ENCODE results near the gene KCNMB2.

Gene KCNMB2

GRCh38 chr3:178845420-178846118, 309.3 kb downstream of the KCNMB2 start:
- H3K4me2 ChIP-seq (ENCODE audit: low read length): no peak overlapping the region
- H3K9me2 ChIP-seq (replicated peaks; ENCODE audit: control insufficient read depth, low read length): no peaks in the 10 kb centered on the region; the same call in 1 of the 2 replicates
- H3K79me2 ChIP-seq (ENCODE audit: control insufficient read depth, low read length): no peaks in the 10 kb centered on the region
- no peak overlapping the region for H3K27ac ChIP-seq (ENCODE audit: low read depth, low read length)
- H4K20me1 ChIP-seq (ENCODE audit: control insufficient read depth, insufficient read depth, low read depth, low read length): no peaks in the 10 kb centered on the region
- no peaks in the 10 kb centered on the region for H3K36me3 ChIP-seq (ENCODE audit: control insufficient read depth, low read length)
- H3K27me3 ChIP-seq (ENCODE audit: control insufficient read depth, low read length): no peaks in the 10 kb centered on the region
- H3K9me3 ChIP-seq (ENCODE audit: control insufficient read depth, insufficient read depth, low read length): peaks cover 6% of the 10 kb centered on the region
- TF ChIP-seq CTCF (IDR thresholded peaks at IDR 0.05; ENCODE audit: low read depth, low read length, poor library complexity, severe bottlenecking) (no peak), EZH2phosphoT487 (IDR thresholded peaks at IDR 0.05; ENCODE audit: borderline replicate concordance, low read length) (no peak)
- no peak overlapping the region for H3K4me3 ChIP-seq (ENCODE audit: low read length)
- H3K4me1 ChIP-seq (ENCODE audit: control insufficient read depth, low read length): no peaks in the 10 kb centered on the region
- H3F3A ChIP-seq (ENCODE audit: control insufficient read depth, insufficient read depth): no peaks in the 10 kb centered on the region

DNA sequence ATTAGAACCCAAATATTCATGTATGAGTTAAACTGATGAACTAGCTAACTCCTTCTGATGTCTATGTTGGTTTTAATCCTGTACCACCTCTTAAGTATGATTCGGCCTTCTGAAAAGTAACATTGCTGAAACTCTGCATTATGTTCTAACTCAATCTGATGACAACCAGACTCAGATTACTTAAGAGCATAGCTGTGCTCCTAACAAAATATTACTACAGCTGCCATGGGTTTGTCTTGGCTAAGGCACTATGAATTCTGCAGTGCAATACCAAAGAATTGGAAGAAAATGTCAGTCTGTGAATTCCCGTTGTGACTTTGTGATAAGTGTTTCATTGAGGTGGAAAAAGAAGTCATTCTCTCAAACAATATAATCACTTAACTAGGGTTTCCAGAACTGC, 311.0 kb downstream of the KCNMB2 start:
- Histone ChIP-seq H3K9me2 (replicated peaks; ENCODE audit: control insufficient read depth, low read length) (no peaks in the 10 kb centered on the region; the same call in 1 of the 2 replicates), H3K4me2 (ENCODE audit: low read length) (no peak overlapping the region), H3F3A (ENCODE audit: control insufficient read depth, insufficient read depth) (no peaks in the 10 kb centered on the region), H4K20me1 (ENCODE audit: control insufficient read depth, insufficient read depth, low read depth, low read length) (no peaks in the 10 kb centered on the region), H3K27ac (ENCODE audit: low read depth, low read length) (no peak overlapping the region), H3K4me1 (ENCODE audit: control insufficient read depth, low read length) (no peaks in the 10 kb centered on the region), H3K9me3 (ENCODE audit: control insufficient read depth, insufficient read depth, low read length) (no peaks in the 10 kb centered on the region), H3K36me3 (ENCODE audit: control insufficient read depth, low read length) (no peaks in the 10 kb centered on the region), H3K27me3 (ENCODE audit: control insufficient read depth, low read length) (no peaks in the 10 kb centered on the region), H3K79me2 (ENCODE audit: control insufficient read depth, low read length) (no peaks in the 10 kb centered on the region), H3K4me3 (ENCODE audit: low read length) (no peak overlapping the region)
- TF ChIP-seq EZH2phosphoT487 (IDR thresholded peaks at IDR 0.05; ENCODE audit: borderline replicate concordance, low read length) (no peak), CTCF (IDR thresholded peaks at IDR 0.05; ENCODE audit: low read depth, low read length, poor library complexity, severe bottlenecking) (no peak)

DNA sequence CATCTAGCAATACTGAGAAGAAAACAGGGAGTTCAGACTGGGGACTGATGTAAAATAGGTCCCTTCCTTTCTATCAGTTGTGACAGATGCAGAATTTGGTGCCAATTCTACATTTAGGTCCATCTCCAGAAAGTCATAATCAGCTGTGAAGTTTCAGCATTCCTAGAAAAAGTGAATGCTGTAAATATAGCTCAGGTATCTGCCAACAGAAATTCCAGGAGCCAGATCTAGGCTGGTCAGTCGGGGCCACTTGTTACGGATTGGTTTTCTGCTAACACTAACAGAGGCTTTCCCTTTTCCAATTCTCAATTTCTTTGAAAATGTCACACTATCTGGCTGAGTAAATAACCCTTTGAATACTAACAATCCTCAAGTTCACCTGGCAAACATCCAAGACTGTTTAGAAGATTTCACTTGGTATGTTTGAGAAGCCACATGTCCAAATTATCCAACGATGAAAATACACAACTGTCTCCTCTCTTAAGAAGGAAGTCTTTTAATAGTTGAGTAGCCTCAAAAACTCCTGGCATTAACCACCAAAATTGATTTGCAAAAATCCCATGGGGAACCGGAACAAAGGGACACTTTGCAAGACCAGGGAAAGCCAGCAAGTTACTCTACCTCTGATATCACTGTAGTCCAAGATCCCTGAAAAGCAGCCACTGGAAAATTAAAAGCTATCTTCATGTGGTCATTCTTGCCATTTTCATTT, 313.1 kb downstream of the KCNMB2 start:
- H3K36me3 ChIP-seq (ENCODE audit: control insufficient read depth, low read length): no peaks in the 10 kb centered on the region
- no peak overlapping the region for H3K27ac ChIP-seq (ENCODE audit: low read depth, low read length)
- no peak overlapping the region for H3K4me2 ChIP-seq (ENCODE audit: low read length)
- no peaks in the 10 kb centered on the region for H3K79me2 ChIP-seq (ENCODE audit: control insufficient read depth, low read length)
- no peaks in the 10 kb centered on the region for H3K9me2 ChIP-seq (replicated peaks; ENCODE audit: control insufficient read depth, low read length)
- no peaks in the 10 kb centered on the region for H4K20me1 ChIP-seq (ENCODE audit: control insufficient read depth, insufficient read depth, low read depth, low read length)
- H3K9me3 ChIP-seq (ENCODE audit: control insufficient read depth, insufficient read depth, low read length): no peaks in the 10 kb centered on the region
- no peak overlapping the region for H3K4me3 ChIP-seq (ENCODE audit: low read length)
- no peaks in the 10 kb centered on the region for H3K27me3 ChIP-seq (ENCODE audit: control insufficient read depth, low read length)
- H3F3A ChIP-seq (ENCODE audit: control insufficient read depth, insufficient read depth): no peaks in the 10 kb centered on the region
- TF ChIP-seq CTCF (IDR thresholded peaks at IDR 0.05; ENCODE audit: low read depth, low read length, poor library complexity, severe bottlenecking): no peak
- TF ChIP-seq EZH2phosphoT487 (IDR thresholded peaks at IDR 0.05; ENCODE audit: borderline replicate concordance, low read length): no peak
- H3K4me1 ChIP-seq (ENCODE audit: control insufficient read depth, low read length): no peaks in the 10 kb centered on the region

All from DOHH2 (cell line).